MCF 10A (cell line): ENCODE data around the gene MBD3L5. TPM values are rescaled to one million over a fixed set of nuclear protein-coding genes. Genes with fewer than 3 reads are reported as not detected.

Experiments used
- BruUV-seq: library from RNA; stranded (reverse); fragments of 400-500 nt; replicated peaks from 2 replicates; lab custom pipeline; 2021; lab: Mats Ljungman, UMichigan
- CTCF ChIA-PET: fragments of 300-600 bp; sonication (Branson Sonifier 250); formaldehyde crosslinking; extraction: SDS; loops from one replicate; lab custom pipeline; 2021; ENCODE audit warnings: antibody characterized with exemption, inconsistent platforms; lab: Yijun Ruan, JAX
- POLR2A ChIA-PET: fragments of 300-600, 350-650 bp; sonication (Branson Sonifier 250); formaldehyde crosslinking; extraction: SDS; loops from one replicate; lab custom pipeline; 2020; ENCODE audit warnings: antibody characterized with exemption, inconsistent platforms; lab: Yijun Ruan, JAX
- DNase-seq: peaks from one replicate; pipeline ENCODE4 v3.0.0-alpha.2; 2018; ENCODE audit not compliant: unreplicated experiment
- H3K27ac Mint-ChIP-seq: one replicate; pipeline ENCODE4 v1.8.0; 2022; ENCODE audit warnings: mild to moderate bottlenecking, low read depth, mixed read lengths; ENCODE audit not compliant: unreplicated experiment
- H3K27me3 Mint-ChIP-seq: one replicate; pipeline ENCODE4 v1.8.0; 2022; ENCODE audit warnings: mixed read lengths; ENCODE audit not compliant: insufficient read depth, unreplicated experiment
- H3K36me3 Mint-ChIP-seq: one replicate; pipeline ENCODE4 v1.8.0; 2022; ENCODE audit warnings: mild to moderate bottlenecking, moderate library complexity, mixed read lengths; ENCODE audit not compliant: insufficient read depth, unreplicated experiment
- H3K4me1 Mint-ChIP-seq: one replicate; pipeline ENCODE4 v1.8.0; 2022; ENCODE audit warnings: mixed read lengths; ENCODE audit not compliant: insufficient read depth, unreplicated experiment
- H3K4me3 Mint-ChIP-seq: one replicate; pipeline ENCODE4 v1.8.0; 2022; ENCODE audit warnings: mild to moderate bottlenecking, moderate library complexity, mixed read lengths; ENCODE audit not compliant: unreplicated experiment
- H3K9me3 Mint-ChIP-seq: one replicate; pipeline ENCODE4 v1.8.0; 2022; ENCODE audit warnings: mixed read lengths; ENCODE audit not compliant: unreplicated experiment
- CTCF ChIP-seq: fragments of 200-600 bp; IDR thresholded peaks from one replicate; pipeline ENCODE4 v1.8.0; 2022; ENCODE audit warnings: antibody characterized with exemption, mild to moderate bottlenecking; ENCODE audit not compliant: unreplicated experiment
- intact Hi-C: fragments of 100-400 bp; cut with micrococcal nuclease; formaldehyde crosslinking; loops from 2 replicates; pipeline ENCODE4 v1.14.1; 2022
- total RNA-seq: library from RNA; stranded (reverse); gene quantifications from 2 replicates; pipeline ENCODE4 v1.2.3, GENCODE V29; 2022

Gene MBD3L5
- total RNA-seq, 1 experiment from 2014 or later: not detected

- Mint-ChIP-seq H3K27ac (no peak overlapping the region), H3K27me3 (no peaks in the 10 kb centered on the region), H3K4me1 (peaks cover 4% of the 10 kb centered on the region), H3K9me3 (peaks cover 15% of the 10 kb centered on the region), H3K4me3 (no peak overlapping the region), H3K36me3 (peaks cover 100% of the 10 kb centered on the region)
- no peak for DNase-seq
- intact Hi-C loops: no loop called here
- BruUV-seq: no TSS peak
- no peak for TF ChIP-seq CTCF
- CTCF ChIA-PET: interaction anchor here (1.6 kb wide), 1 partner anchor 17 kb away, joined by 4 read pairs; no protein-coding TSS in a partner anchor
- POLR2A ChIA-PET: interaction anchor here (0.6 kb wide), 1 partner anchor 71 kb away, joined by 3 read pairs; no protein-coding TSS in a partner anchor
Observed at GRCh38 chr19:7074705-7075282, 44.4 kb downstream of the MBD3L5 start.

- no TSS peak for BruUV-seq
- no peak overlapping the region for H3K27ac Mint-ChIP-seq
- no peak for TF ChIP-seq CTCF
- DNase-seq: no peak
- peaks cover 100% of the 10 kb centered on the region for H3K36me3 Mint-ChIP-seq
- H3K27me3 Mint-ChIP-seq: no peaks in the 10 kb centered on the region
- no peak overlapping the region for H3K4me3 Mint-ChIP-seq
- peaks cover 17% of the 10 kb centered on the region for H3K9me3 Mint-ChIP-seq
- ChIA-PET CTCF (interaction anchor here (0.5 kb wide), 1 partner anchor 50 kb away, joined by 3 read pairs; no protein-coding TSS in a partner anchor), POLR2A (interaction anchor here (0.6 to 0.8 kb wide), 3 partner anchors 9 to 603 kb away, joined by 3 read pairs; no protein-coding TSS in a partner anchor)
- intact Hi-C loops: no loop called here
- peaks cover 4% of the 10 kb centered on the region for H3K4me1 Mint-ChIP-seq
Observed at GRCh38 chr19:7076151-7076550, 45.8 kb downstream of the MBD3L5 start.

- Mint-ChIP-seq H3K4me3 (no peak overlapping the region), H3K4me1 (no peaks in the 10 kb centered on the region), H3K9me3 (peaks cover 27% of the 10 kb centered on the region), H3K27ac (no peak overlapping the region), H3K36me3 (peaks cover 100% of the 10 kb centered on the region), H3K27me3 (no peaks in the 10 kb centered on the region)
- DNase-seq: no peak
- ChIA-PET POLR2A (interaction anchor here (0.8 kb wide), 1 partner anchor 9 kb away, joined by 3 read pairs; the partner anchor contains the start of gene ZNF557), CTCF (interaction anchor here (0.7 kb wide), 1 partner anchor 1568 kb away, joined by 4 read pairs; no protein-coding TSS in a partner anchor)
- no TSS peak for BruUV-seq
- TF ChIP-seq CTCF: no peak
- intact Hi-C loops: no loop called here
Observed at GRCh38 chr19:7078008-7078407, 47.6 kb downstream of the MBD3L5 start.

Other genes with a start within 250 kb of the MBD3L5 start
- gene ADGRE1, start 143.0 kb upstream of the MBD3L5 start, total RNA-seq: not detected in 2 replicates
- gene MBD3L2B, start 9.1 kb upstream of the MBD3L5 start, total RNA-seq: not detected in 2 replicates
- not detected in 2 replicates for gene MBD3L4, start 9.6 kb downstream of the MBD3L5 start, total RNA-seq
- gene MBD3L2, start 18.7 kb downstream of the MBD3L5 start, total RNA-seq: not detected in 2 replicates
- not detected in 2 replicates for gene MBD3L3, start 28.1 kb downstream of the MBD3L5 start, total RNA-seq
- 9.6 and 11.8 TPM in 2 replicates for gene ZNF557, start 39.1 kb downstream of the MBD3L5 start, total RNA-seq